Panc1 (cell line): ENCODE results near the gene FUT8. TPM values are rescaled to one million over a fixed set of nuclear protein-coding genes. Genes with fewer than 3 reads are reported as not detected.

Experiments
- ATAC-seq: fragments of 200-7000 bp; cut with Tn5 transposase; 2 replicates; pipeline ENCODE4 v1.9.1; 2020; ENCODE audit warnings: mild to moderate bottlenecking, moderate library complexity
- BruUV-seq: library from RNA; stranded (reverse); fragments of 400-500 nt; replicated peaks from 2 replicates; lab custom pipeline; 2021; lab: Mats Ljungman, UMichigan
- CTCF ChIA-PET: fragments of 300-600 bp; sonication (Branson Sonifier 250); formaldehyde crosslinking; loops from one replicate; lab custom pipeline; 2022; ENCODE audit warnings: antibody characterized with exemption; lab: Charles Lee
- POLR2A ChIA-PET: fragments of 300-600 bp; sonication (Branson Sonifier 250); formaldehyde crosslinking; loops from one replicate; lab custom pipeline; 2022; ENCODE audit warnings: antibody characterized with exemption; lab: Charles Lee
- DNase-seq: peaks from one replicate; pipeline ENCODE4 v3.0.0-alpha.2; 2010; ENCODE audit warnings: low read depth, low spot score
- H3K27ac ChIP-seq: 2 replicates; pipeline ENCODE4 v1.5.1; 2011; ENCODE audit warnings: mild to moderate bottlenecking, low read length, inconsistent platforms
- H3K27me3 ChIP-seq: fragments of 200-500 bp; sonication (Bioruptor generic); 2 replicates; pipeline ENCODE4 v1.6.0; 2014; ENCODE audit warnings: low read length, inconsistent platforms; ENCODE audit not compliant: control insufficient read depth, insufficient read depth
- H3K36me3 ChIP-seq: fragments of 200-500 bp; sonication (Bioruptor generic); 2 replicates; pipeline ENCODE4 v1.5.1; 2014; ENCODE audit warnings: inconsistent platforms, mild to moderate bottlenecking, low read length, moderate library complexity; ENCODE audit not compliant: control insufficient read depth, insufficient read depth
- H3K4me1 ChIP-seq: 2 replicates; pipeline ENCODE4 v1.5.1; 2011; ENCODE audit warnings: inconsistent platforms, mild to moderate bottlenecking, low read length, moderate library complexity; ENCODE audit not compliant: control insufficient read depth, insufficient read depth
- H3K4me3 ChIP-seq, 2 experiments: 2 replicates each; pipeline ENCODE4 v1.5.1; 2011 to 2012; ENCODE audit warnings: low read depth in 2 of 2, low read length in 2 of 2, mild to moderate bottlenecking in 2 of 2, inconsistent platforms in 1 of 2, moderate library complexity in 1 of 2
- H3K9me3 ChIP-seq: fragments of 200-500 bp; sonication (Bioruptor generic); 2 replicates; pipeline ENCODE4 v1.5.1; 2014; ENCODE audit warnings: low read depth, mild to moderate bottlenecking, inconsistent platforms, low read length, moderate library complexity; ENCODE audit not compliant: control insufficient read depth, insufficient read depth
- POLR2AphosphoS5 ChIP-seq: IDR thresholded peaks from 2 replicates; pipeline ENCODE4 v1.6.1; 2012; ENCODE audit warnings: mild to moderate bottlenecking, low read depth, low read length, moderate library complexity
- SIN3A ChIP-seq: IDR thresholded peaks from 2 replicates; pipeline ENCODE4 v1.6.1; 2012; ENCODE audit warnings: low read depth, mild to moderate bottlenecking, low read length, moderate library complexity, borderline replicate concordance; ENCODE audit not compliant: insufficient read depth
- TCF7L2 ChIP-seq: IDR thresholded peaks from 2 replicates; pipeline ENCODE4 v1.6.1; 2011; ENCODE audit warnings: mild to moderate bottlenecking, low read depth, low read length, inconsistent platforms
- in situ Hi-C: cut with HindIII; loops from 2 replicates; pipeline ENCODE4 v1.10.0; 2016; ENCODE audit warnings: low sequenced_read_pairs, low pct_unique_long_range_greater_than_20kb
- intact Hi-C: fragments of 100-400 bp; cut with micrococcal nuclease; formaldehyde crosslinking; loops from one replicate; pipeline ENCODE4 v1.10.0; 2022; ENCODE audit not compliant: unreplicated experiment
- total RNA-seq: library from RNA; stranded (reverse); gene quantifications from one replicate; pipeline ENCODE4 v1.2.1, GENCODE V29; 2021; ENCODE audit not compliant: unreplicated experiment
- TF ChIP-seq, protein P1 (sequence below): fragments of 450-650 bp; IDR thresholded peaks from 2 replicates; pipeline ENCODE4 v1.5.1; 2017; ENCODE audit warnings: mild to moderate bottlenecking
- TF ChIP-seq, protein P2 (sequence below), 2 experiments: IDR thresholded peaks; 2 replicates each; pipeline ENCODE4 v1.6.1; 2011 to 2012; ENCODE audit warnings: low read depth in 2 of 2, control low read depth in 1 of 2, low read length in 1 of 2, mild to moderate bottlenecking in 1 of 2, moderate library complexity in 1 of 2; ENCODE audit not compliant: insufficient read depth in 1 of 2

FUT8 gene
- total RNA-seq, 1 experiment from 2014 or later, result 31.4 TPM

DNA sequence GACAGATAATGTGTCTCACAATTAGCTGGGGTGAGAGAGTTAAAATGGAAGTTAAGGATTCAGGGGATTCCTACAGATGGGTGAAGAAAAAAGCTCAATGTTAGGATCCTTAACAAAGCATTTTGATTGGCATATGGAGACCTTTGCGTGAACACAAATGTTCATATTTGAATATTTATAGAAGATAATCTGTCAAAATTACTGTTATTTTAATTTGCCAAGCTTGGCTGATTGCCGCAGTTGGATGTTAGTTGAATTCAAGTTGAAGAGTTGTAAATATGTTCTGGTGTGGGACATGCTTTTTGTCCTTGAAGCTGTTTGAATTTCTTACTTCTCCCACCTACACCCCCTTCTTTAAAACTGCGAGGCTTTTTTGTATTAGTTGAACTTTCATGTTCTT lies 91.2 kb downstream of the FUT8 start:
- Histone ChIP-seq H3K4me3 (no peak overlapping the region), H3K27ac (no peak overlapping the region), H3K4me1 (no peaks in the 10 kb centered on the region; the same call in 1 of the 2 replicates), H3K27me3 (no peaks in the 10 kb centered on the region), H3K9me3 (no peaks in the 10 kb centered on the region), H3K36me3 (no peaks in the 10 kb centered on the region)
- no peak for ATAC-seq
- intact Hi-C loops (no loop called here), in situ Hi-C loops (no loop called here)
- ChIA-PET POLR2A (no interaction called here), CTCF (no interaction called here)
- no peak for DNase-seq
- BruUV-seq, result no TSS peak
- TF ChIP-seq TCF7L2, result no peak
- no peak for TF ChIP-seq SIN3A
- TF ChIP-seq, protein P1, sequence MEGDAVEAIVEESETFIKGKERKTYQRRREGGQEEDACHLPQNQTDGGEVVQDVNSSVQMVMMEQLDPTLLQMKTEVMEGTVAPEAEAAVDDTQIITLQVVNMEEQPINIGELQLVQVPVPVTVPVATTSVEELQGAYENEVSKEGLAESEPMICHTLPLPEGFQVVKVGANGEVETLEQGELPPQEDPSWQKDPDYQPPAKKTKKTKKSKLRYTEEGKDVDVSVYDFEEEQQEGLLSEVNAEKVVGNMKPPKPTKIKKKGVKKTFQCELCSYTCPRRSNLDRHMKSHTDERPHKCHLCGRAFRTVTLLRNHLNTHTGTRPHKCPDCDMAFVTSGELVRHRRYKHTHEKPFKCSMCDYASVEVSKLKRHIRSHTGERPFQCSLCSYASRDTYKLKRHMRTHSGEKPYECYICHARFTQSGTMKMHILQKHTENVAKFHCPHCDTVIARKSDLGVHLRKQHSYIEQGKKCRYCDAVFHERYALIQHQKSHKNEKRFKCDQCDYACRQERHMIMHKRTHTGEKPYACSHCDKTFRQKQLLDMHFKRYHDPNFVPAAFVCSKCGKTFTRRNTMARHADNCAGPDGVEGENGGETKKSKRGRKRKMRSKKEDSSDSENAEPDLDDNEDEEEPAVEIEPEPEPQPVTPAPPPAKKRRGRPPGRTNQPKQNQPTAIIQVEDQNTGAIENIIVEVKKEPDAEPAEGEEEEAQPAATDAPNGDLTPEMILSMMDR, result no peak
- TF ChIP-seq, protein P2, sequence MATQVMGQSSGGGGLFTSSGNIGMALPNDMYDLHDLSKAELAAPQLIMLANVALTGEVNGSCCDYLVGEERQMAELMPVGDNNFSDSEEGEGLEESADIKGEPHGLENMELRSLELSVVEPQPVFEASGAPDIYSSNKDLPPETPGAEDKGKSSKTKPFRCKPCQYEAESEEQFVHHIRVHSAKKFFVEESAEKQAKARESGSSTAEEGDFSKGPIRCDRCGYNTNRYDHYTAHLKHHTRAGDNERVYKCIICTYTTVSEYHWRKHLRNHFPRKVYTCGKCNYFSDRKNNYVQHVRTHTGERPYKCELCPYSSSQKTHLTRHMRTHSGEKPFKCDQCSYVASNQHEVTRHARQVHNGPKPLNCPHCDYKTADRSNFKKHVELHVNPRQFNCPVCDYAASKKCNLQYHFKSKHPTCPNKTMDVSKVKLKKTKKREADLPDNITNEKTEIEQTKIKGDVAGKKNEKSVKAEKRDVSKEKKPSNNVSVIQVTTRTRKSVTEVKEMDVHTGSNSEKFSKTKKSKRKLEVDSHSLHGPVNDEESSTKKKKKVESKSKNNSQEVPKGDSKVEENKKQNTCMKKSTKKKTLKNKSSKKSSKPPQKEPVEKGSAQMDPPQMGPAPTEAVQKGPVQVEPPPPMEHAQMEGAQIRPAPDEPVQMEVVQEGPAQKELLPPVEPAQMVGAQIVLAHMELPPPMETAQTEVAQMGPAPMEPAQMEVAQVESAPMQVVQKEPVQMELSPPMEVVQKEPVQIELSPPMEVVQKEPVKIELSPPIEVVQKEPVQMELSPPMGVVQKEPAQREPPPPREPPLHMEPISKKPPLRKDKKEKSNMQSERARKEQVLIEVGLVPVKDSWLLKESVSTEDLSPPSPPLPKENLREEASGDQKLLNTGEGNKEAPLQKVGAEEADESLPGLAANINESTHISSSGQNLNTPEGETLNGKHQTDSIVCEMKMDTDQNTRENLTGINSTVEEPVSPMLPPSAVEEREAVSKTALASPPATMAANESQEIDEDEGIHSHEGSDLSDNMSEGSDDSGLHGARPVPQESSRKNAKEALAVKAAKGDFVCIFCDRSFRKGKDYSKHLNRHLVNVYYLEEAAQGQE (IDR thresholded peaks at IDR 0.05; ENCODE audit: insufficient read depth in 1 of 2, low read depth in 2 of 2, low read length in 1 of 2), result no peak
- no peak for TF ChIP-seq POLR2AphosphoS5

DNA sequence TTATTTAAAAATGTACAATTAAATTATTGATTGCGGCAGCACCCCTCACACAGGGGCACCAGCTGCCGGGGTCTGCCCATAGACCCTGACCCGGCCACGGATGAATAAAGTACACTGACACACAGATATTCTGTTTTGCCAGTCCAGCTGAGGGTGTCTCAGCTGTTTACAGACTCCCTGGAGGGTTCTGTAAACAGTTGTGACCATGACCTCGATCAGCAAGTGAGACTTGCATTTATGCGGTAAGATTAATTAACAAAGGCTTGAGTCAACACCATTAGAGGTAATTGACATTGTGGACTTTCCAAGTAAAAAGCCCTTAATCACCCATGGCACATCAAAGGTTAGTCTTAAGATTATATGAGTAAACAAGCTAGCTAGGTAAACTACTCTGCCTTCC lies 94.3 kb downstream of the FUT8 start:
- H3K36me3 ChIP-seq, result no peaks in the 10 kb centered on the region
- H3K9me3 ChIP-seq, result no peaks in the 10 kb centered on the region
- H3K4me3 ChIP-seq, result no peak overlapping the region
- ChIA-PET POLR2A (no interaction called here), CTCF (no interaction called here)
- TF ChIP-seq, protein P1, result no peak
- H3K27me3 ChIP-seq, result no peaks in the 10 kb centered on the region
- ATAC-seq (no peak), DNase-seq (no peak)
- BruUV-seq, result no TSS peak
- H3K4me1 ChIP-seq, result no peaks in the 10 kb centered on the region; the same call in 1 of the 2 replicates
- no peak overlapping the region for H3K27ac ChIP-seq
- intact Hi-C loops, result no loop called here
- in situ Hi-C loops, result no loop called here

DNA sequence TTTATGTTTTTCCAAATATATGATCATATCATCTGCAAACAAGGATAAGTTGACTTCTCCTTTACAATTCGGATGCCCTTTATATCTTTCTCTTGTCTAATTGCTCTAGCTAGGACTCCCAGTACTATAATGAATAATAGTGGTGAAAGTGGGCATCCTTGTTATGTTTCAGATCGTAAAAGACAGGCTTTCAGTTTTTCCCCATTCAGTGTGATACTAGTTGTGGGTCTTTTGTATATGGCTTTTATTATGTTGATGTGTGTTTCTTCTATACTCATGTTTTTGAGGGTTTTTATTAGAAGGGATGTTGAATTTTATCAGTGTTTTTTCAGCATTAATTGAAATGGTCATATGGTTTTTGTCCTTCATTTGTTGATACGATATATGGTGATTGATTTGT lies 97.3 kb downstream of the FUT8 start:
- POLR2A ChIA-PET, result no interaction called here
- H3K9me3 ChIP-seq, result no peaks in the 10 kb centered on the region
- intact Hi-C loops (no loop called here), in situ Hi-C loops (no loop called here)
- H3K4me3 ChIP-seq, result no peak overlapping the region
- CTCF ChIA-PET, result no interaction called here
- no peak for DNase-seq
- ATAC-seq, result no peak
- no TSS peak for BruUV-seq
- no peaks in the 10 kb centered on the region for H3K36me3 ChIP-seq
- no peak for TF ChIP-seq POLR2AphosphoS5
- TF ChIP-seq, protein P2 (IDR thresholded peaks at IDR 0.05; ENCODE audit: insufficient read depth in 1 of 2, low read depth in 2 of 2, low read length in 1 of 2), result no peak
- TF ChIP-seq TCF7L2, result no peak
- TF ChIP-seq, protein P1, result no peak
- no peak for TF ChIP-seq SIN3A
- H3K4me1 ChIP-seq, result no peaks in the 10 kb centered on the region
- H3K27me3 ChIP-seq, result no peaks in the 10 kb centered on the region
- no peak overlapping the region for H3K27ac ChIP-seq
